ENCODE measurements around the gene CDKN1A. TPM values are rescaled to one million over a fixed set of nuclear protein-coding genes. Genes with fewer than 3 reads are reported as not detected.

The CDKN1A gene
- total RNA-seq, 4 donors from 2014 or later: 86.8 to 209 (median 131) TPM

- no peak for DNase-seq
- Histone ChIP-seq H3K27me3 (no peaks in the 10 kb centered on the region), H3K27ac (no peak overlapping the region), H3K9me3 (no peaks in the 10 kb centered on the region), H3K4me1 (peaks cover 0 to 6% (median under 1%) of the 10 kb centered on the region in 3 donors), H3K36me3 (no peaks in the 10 kb centered on the region), H3K4me3 (no peak overlapping the region)
- intact Hi-C loops (cut with DNase I): no loop called here
- TF ChIP-seq POLR2A (IDR thresholded peaks at IDR 0.05) (no peak), CTCF (IDR thresholded peaks at IDR 0.05) (no peak)
- 42 to 58% methylated on average over 3 of the region's 3 CpGs for WGBS, 2 donors
Measured at GRCh38 chr6:36729161-36729524, 50.6 kb downstream of the CDKN1A start.

- DNase-seq: no peak
- Histone ChIP-seq H3K4me1 (peaks cover 15 to 17% (median 16%) of the 10 kb centered on the region in 3 donors), H3K27ac (no peak overlapping the region), H3K36me3 (no peaks in the 10 kb centered on the region), H3K9me3 (no peaks in the 10 kb centered on the region), H3K27me3 (no peaks in the 10 kb centered on the region), H3K4me3 (no peak overlapping the region)
- 89 to 93% methylated on average over 7 to 10 of the region's 15 CpGs for WGBS, 2 donors
- intact Hi-C loops (cut with DNase I): no loop called here
- TF ChIP-seq CTCF (IDR thresholded peaks at IDR 0.05) (no peak), POLR2A (IDR thresholded peaks at IDR 0.05) (no peak)
Measured at GRCh38 chr6:36730424-36731380, 52.2 kb downstream of the CDKN1A start.

- no peaks in the 10 kb centered on the region for H3K36me3 ChIP-seq
- H3K27ac ChIP-seq: no peak overlapping the region
- H3K9me3 ChIP-seq: no peaks in the 10 kb centered on the region
- TF ChIP-seq POLR2A (IDR thresholded peaks at IDR 0.05): no peak
- TF ChIP-seq CTCF (IDR thresholded peaks at IDR 0.05): no peak
- 92 to 96% methylated on average over 4 to 8 of the region's 12 CpGs for WGBS, 2 donors
- H3K4me3 ChIP-seq: no peak overlapping the region
- peaks cover 19 to 22% (median 20%) of the 10 kb centered on the region in 3 donors for H3K4me1 ChIP-seq
- no peak for DNase-seq
- no peaks in the 10 kb centered on the region for H3K27me3 ChIP-seq
- intact Hi-C loops (cut with DNase I): no loop called here
Measured at GRCh38 chr6:36731622-36732310, 53.3 kb downstream of the CDKN1A start.

- WGBS, 2 donors: 40 to 66% methylated on average over 2 to 4 of the region's 5 CpGs
- Histone ChIP-seq H3K4me1 (peaks cover 19 to 22% (median 20%) of the 10 kb centered on the region in 3 donors), H3K4me3 (no peak overlapping the region), H3K27me3 (no peaks in the 10 kb centered on the region), H3K36me3 (no peaks in the 10 kb centered on the region), H3K27ac (no peak overlapping the region), H3K9me3 (no peaks in the 10 kb centered on the region)
- intact Hi-C loops (cut with DNase I): no loop called here
- TF ChIP-seq CTCF (IDR thresholded peaks at IDR 0.05) (no peak), POLR2A (IDR thresholded peaks at IDR 0.05) (no peak)
- no peak for DNase-seq
Measured at GRCh38 chr6:36733300-36733699, 54.8 kb downstream of the CDKN1A start.
